ENCODE results near the gene PROCA1.

Gene PROCA1, protein sequence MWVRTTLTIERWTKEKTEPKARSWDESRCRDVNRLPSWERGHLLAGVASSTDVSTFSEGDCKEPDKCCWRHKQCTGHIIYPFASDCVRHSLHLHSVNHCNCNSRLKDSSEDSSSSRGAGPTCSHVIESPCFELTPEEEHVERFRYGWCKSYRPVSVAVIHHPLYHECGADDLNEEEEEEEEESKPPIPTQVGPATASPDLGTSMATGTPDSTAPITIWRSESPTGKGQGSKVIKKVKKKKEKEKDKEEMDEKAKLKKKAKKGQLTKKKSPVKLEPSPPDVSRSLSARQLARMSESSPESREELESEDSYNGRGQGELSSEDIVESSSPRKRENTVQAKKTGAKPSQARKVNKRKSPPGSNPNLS
- total RNA-seq: 3.1 to 8.0 (median 6.9) reads per million in 4 donors

DNA sequence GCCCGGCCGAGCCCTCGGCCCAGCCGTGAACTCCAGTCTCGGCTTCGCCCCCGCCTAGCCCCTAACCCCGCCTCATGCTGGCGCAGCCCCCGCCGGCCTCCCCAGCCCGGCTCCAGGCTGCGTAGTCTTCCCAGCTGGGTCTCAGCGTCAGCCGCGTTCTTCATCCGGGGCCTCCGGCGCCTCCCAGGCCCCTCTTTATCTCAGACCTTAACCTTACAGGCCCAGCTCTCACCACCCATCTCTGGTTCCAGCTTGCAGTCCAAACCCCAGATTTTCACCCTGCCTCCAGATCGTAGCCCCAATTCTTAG, at the start of gene PROCA1:
TSS of gene PROCA1 (minus strand) at position 166 of the 309 bp plus-strand sequence. CDS start 228 bp downstream, outside the sequence.
- DNase-seq: peak in 2 of 5 donors; percentile 28 to 36

DNA sequence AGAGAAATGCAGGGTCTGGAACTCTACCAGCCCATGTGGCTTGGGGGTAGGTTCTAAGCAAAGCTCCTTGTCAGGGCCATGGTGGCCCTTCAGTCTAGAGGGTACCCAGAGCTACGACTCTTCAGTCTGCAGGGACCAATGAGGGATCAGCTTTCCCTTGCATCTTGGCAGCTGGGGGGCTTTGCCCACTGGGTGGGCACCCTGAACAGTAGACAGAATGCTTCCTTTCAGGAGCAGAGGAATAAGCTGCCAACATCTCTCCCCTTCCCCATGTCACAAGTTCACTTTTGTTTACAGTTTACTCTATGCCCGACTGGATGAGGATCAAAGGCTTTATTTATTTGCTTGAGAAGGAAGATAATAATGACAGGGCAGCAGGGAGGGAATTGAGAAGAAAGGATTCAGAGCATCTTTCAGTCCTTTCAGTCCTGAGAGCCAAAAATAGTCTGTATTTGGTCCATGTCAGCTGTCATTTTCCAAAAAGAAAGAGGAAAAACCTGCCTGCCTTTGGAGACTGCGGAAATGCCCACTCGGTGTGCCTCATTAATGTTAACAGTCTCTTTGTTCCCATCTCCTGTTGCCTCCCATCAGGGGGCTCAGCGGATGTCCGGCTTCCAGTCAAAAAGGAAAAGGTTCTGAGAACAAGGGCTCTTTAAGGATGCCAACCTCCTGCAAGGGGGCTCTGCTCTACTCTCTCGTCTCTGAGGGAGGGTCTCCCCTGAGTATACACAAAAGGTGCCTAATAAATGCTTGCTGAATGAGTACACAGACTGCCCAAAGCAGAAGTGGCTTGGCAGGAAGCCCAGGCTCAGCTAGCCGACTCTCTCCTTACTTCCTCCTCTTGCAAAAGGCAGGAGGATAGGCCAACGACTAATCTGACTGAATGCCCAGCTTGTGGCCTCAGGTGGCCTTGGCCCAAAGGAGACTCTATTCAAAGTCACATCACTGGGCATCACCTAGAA, 49.2 kb upstream of the PROCA1 start:
- DNase-seq: no peak

DNA sequence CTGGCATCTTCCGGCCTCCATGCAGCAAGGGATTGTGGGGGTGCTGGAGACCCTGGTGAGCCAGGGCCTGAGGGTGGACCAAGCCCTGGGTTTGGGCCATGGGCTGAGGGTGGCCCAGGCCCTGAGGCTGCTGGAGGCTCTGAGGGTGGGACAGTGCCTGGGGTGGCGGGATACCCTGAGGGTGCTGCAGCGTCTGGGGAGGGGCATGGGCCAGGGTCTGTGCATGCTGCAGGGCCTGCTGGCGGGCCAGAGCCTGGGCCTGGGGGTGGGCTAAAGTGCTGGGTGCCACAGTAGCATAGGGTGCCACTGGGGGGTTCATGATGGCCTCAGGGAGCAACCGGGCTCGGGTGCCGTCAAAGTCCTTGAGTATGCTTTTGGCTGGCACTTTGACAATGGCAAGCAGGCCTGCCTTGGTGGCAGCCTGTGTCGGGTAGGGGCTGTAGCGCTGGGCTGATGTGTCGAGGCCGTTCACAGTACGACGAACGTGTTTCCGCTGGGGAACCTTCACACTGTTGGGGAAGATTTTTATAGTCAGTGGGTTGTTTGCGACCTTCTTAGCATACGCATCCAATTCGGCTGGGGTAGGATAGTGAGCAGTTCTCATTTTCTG, 47.7 kb upstream of the PROCA1 start:
- no peak for DNase-seq

DNA sequence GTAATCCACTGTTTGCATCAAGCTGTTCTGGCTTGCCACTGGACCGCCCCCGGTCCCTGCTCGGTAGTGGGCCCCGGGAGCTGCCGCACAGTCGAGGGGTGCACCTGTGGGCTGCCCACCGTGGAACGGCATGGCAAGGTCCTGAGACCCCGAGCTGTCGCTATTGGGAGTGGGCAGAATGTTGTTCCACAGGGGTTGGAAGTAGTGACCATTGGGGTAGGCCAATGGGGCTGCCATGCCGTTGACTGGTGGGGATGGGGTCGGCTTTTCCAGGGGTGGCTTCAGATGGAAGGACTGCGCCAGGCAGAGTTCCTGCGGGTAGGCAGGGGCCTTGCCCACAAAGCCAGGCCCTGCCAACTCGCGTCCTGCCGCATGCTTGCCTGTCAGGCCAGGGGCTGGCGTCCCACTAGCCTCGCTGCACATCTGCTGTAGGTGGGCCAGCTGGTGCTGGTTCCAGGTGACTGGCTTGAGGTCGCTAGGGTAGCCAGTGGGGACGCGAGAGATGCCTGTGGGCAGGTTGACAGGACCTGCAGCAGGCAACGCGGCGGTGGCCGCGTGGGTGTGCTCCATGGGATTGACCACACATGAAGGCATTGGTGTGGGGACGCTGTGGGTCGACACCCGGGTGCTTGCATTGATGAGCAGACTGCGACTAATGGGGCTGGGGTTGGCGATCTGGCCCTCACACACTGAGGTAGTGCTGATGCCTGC, 46.9 kb upstream of the PROCA1 start:
- DNase-seq: no peak

DNA sequence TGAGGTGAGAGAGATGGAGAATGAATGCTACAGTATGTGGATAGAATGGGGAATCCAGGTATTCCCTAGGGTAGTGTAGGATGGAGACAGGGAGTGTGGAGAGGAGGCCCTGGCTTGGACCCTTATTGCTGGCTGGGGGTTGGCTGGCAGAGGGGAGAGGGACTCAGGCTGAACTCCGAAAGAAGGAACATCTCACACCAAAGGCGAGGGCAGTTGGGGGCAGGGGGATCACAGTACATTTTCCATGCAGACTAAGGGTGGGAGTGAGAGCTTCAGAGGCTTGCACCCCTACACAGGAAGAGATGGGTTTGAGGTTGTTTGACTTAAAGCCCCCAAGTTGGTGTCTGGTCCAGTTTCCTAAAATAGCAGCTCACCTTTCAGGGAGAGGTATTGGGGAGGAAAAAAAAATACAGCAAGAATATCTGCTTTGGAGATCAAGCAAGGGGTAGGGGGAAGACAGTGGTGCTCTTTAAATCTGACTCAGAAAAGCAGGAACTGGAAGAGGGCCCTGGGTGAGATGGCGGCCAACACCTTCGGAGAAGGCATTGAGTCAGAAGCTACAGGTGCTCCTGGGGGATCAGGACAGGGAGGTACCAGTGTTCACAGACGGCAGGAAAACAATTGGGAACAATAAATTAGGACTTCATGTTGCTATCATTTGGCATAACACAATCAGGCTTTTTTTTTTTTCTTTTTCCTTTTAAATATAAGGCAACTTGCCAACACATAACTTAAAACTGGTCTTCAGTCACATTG, 44.5 kb upstream of the PROCA1 start:
- DNase-seq: no peak

DNA sequence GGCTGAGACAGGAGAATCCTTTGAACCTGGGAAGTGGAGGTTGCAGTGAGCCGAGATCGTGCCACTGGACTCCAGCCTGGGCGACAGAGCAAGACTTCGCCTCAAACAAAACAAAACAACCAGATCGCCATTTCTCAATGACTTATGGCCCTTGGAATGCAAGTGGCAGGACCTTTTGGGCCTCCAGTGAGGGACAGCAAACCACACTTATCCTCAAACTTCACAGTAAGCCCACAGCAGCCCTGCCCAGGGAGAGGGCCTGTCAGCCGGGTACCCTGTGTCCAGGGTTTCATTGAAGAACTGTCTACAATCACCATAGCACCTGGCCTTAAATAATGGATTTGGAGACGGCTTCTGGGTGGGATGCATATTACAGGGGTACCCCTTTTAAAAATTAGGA, 43.8 kb upstream of the PROCA1 start:
- DNase-seq: no peak

DNA sequence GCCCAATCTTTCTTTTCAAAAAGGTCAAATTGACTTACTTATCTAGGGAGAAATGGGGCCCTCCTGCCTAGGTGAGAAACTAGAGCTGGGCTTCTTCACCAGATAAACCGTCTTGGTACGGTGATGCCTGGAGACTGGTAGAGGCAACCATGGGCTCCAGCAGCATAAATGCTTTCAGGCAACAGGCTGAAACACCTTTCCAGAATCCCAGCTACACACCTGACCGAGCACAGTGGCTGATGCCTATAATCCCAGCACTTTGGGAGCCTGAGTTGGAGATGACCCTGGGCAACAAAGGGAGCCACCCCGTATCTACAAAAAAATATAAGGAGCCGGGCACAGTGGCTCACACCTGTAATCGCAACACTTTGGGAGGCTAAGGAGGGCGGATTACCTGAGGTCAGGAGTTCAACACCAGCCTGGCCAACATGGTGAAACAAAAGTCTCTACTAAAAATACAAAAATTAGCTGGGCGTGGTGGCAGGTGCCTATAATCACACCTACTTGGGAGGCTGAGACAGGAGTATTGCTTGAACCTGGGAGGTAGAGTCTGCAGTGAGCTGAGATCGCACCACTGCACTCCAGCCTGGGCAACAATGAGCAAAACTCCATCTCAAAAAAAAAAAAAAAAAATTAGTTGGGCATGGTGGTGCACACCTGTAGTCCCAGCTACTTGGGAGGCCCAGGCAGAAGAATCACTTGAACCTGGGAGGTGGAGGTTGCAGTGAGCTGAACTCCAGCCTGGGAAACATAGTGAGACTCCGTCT, 40.1 kb upstream of the PROCA1 start:
- DNase-seq: no peak

DNA sequence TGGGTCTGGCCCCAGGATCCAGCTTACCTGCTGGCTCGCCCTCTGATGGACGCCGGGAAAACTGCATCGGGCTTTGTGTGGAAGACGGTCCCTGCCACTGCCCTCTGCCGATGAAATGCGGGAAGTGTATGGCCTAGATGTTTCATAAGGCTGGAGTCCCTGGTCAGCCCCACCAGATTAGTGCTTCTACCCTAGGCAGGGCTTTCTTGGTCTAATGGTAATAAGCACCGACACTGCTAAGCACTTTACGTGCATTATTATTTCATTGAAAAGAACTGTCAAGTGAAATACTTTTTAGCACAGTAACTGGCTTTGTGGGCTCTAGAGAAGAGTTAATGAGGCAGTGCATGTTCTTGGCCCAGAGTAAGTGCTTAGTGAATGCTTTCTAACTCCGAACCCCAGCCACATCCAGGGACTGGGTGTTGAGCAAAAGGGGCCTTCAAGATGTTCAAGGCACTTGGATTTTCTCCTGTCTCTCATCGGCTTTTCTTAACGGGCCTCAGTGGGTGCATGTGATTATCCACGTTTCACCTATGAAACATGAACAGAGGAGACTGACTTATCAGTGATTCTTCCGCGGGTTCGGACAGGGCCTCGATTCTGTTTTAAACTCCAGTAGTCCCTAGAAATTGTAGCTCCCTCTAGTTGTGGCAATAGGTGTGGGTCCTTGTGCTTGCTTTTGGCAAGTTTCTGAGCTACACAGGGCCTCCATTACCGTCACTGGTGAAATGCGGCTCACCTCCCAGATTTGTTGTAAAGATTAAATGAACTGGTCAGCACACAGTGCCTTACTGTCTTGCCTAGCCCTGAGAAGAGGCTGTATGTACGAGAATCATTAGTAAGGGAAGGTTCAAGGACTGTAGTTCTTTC, 38.7 kb upstream of the PROCA1 start:
- DNase-seq: peak; percentile 76 to 88 (median 84)

DNA sequence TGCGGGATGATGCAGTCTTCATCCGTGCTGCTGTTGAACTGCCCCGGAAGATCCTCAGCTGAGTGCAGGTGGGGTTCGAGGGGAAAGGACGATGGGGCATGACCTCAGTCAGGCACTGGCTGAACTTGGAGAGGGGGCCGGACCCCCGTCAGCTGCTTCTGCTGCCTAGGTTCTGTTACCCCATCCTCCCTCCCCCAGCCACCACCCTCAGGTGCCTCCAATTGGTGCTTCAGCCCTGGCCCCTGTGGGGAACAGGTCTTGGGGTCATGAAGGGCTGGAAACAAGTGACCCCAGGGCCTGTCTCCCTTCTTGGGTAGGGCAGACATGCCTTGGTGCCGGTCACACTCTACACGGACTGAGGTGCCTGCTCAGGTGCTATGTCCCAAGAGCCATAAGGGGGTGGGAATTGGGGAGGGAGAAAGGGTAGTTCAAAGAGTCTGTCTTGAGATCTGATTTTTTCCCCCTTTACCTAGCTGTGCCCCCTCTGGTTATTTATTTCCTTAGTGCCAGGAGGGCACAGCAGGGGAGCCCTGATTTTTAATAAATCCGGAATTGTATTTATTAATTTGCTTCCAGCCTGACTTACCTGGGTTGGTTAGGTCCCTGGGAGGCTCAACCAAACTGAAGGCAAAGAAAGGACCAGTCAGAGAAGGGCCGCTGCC, 38.0 kb upstream of the PROCA1 start:
- no peak for DNase-seq

DNA sequence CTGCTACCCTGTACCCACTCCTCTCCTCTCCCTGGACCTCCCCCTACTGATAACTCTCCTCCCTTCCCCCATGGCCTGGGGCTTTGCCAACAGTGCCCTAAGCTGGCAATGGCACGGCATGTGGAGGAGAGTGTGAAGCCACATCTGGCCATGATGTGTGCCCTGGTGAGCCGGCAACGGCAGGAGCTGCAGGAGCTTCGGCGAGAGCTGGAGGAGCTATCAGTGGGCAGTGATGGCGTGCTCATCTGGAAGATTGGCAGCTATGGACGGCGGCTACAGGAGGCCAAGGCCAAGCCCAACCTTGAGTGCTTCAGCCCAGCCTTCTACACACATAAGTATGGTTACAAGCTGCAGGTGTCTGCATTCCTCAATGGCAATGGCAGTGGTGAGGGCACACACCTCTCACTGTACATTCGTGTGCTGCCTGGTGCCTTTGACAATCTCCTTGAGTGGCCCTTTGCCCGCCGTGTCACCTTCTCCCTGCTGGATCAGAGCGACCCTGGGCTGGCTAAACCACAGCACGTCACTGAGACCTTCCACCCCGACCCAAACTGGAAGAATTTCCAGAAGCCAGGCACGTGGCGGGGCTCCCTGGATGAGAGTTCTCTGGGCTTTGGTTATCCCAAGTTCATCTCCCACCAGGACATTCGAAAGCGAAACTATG, 37.3 kb upstream of the PROCA1 start:
- no peak for DNase-seq

DNA sequence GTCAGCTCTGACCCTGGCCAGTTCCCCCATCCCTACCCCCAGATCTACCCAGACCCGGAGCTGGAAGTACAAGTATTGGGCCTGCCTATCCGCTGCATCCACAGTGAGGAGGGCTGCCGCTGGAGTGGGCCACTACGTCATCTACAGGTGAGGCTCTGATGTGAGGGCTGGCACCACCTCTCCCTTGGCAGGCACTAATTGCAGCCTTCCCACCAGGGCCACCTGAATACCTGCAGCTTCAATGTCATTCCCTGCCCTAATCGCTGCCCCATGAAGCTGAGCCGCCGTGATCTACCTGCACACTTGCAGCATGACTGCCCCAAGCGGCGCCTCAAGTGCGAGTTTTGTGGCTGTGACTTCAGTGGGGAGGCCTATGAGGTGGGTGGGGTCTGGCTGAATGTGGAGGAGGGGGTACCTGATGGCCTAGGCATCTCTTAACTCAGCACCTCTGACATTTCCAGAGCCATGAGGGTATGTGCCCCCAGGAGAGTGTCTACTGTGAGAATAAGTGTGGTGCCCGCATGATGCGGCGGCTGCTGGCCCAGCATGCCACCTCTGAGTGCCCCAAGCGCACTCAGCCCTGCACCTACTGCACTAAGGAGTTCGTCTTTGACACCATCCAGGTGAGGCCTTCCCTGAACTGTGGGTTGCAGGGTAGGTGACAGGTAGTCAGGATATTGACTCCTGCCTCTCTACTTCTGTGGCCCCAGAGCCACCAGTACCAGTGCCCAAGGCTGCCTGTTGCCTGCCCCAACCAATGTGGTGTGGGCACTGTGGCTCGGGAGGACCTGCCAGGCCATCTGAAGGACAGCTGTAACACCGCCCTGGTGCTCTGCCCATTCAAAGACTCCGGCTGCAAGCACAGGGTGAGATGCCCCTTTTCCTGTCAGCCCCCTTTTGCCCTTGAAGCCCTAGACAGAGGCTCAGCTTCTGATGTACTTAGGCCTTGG, 36.4 kb upstream of the PROCA1 start:
- DNase-seq: no peak

DNA sequence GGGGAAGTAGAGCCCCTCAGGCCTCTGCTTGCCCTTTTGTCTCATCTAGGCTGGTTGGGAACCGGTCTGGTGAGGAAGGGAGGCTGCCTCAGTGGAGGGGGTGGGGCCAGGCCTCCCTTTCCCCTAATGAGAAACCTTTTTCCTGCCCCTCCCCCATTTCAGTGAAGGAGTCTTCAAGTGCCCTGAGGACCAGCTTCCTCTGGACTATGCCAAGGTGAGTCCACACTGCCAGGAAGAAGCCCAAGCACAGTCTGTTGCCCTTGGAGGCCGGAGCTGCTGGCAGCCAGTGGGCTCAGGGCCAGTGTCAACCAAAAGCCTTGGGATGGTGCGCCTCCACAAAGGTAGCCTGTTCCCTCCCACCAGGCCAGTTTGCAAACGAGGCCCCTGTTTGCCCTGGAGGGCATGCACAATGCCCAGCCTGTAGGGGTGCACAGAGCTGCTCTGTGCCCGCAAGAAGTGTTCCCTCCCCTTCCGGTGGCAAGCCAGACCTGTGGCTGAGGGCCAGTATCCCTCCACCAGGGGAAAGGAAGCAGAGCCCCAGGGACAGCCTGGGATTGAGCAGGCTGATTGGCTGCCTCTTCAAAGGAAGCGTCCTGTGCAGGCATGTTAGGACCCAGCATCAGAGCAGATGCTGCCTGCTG, 35.5 kb upstream of the PROCA1 start:
- no peak for DNase-seq

DNA sequence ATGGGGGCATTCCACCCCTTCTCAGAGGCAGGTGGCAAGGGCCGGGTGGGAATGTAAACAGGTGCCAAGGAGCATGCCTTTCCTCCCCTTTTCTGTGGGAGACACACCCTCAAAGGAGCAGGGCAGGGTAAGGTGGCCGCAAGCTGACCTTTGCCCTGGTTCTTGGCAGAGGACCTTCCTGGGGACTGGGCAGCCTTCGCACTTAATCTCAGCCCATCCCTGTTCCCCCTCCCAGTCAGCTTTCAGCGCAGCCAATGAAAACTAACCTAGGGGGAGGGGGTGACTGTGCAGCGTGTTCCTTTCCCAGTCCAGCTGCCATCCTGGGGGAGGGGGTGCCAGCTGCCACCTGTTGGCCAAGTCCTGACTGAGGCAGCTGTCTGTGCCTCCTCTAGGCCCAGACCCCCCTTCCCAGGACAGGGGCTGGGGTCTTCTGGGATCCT, 34.9 kb upstream of the PROCA1 start:
- no peak for DNase-seq

DNA sequence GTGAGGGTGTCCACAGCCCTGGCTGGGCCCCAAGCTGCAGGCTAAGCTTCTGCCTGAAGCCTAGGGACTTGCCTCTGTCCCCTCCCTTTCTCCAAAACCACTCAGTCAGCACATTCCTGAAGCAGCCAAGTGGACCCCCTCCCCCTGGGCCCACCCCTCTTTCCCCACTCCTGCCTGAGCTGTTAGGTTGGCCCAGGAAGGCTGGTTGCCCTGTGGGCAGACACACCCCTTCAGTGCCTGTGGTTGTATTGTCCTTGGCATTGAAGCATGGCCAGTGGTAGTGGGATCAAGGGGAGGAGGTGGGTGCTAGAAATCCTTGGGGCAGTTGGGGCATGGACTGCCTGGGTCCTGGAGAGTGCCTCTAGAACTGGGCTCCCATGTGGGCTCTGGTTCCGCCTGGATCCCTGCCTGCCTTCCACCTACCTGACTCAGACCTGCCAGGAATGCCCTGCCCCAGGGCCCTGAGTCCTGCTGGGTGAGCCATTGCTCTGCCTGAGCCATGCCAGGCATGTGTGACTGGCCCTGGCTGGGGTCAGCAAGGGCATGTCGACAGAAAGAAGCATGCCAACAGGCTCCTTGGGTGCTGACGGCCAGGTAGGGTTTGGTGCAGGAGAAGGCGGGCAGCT, 34.2 kb upstream of the PROCA1 start:
- DNase-seq: no peak

DNA sequence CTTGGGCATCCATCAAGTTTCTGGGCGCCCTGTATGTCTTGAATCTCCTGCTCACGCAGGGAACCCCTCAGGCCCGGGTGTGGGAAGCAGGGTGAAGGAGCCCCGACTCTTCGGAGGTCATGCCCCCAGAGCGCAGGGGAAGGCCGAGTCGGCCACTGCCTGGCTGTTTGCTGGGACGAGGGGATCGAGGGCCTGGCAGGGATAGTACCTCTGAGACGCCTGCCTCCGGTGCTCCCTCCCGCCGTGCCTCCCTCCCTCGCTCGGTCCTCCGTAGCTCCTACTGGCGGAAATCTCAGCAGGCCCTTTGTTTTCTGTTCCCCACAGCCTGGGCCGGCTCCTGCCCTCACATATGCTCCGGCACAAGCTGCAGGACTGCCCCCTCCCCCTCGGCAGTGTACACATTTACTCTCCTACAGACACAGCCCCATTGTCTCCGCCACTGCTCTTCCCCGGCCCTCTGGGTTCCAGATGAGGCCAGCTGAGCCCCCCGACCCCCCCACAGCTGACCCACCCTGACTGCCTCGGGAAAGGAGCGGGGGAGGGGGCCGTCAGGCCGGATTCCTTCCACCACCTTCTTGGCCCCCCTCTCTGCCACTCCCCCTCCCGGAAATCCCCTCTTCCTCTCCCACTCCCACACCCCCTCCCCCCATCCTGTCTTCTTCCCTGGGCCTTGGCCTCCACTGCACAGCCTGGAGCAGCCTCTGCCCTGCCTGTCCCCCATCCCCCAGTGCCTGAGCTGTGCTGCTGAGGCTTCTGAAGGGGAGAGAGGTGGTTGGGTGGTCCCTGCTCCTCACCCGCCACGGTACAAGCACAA, 33.5 kb upstream of the PROCA1 start:
- DNase-seq: peak in 2 of 5 donors; percentile 23 to 51

All from T-helper 1 cell (primary cell).